Measurements from ENCODE around the gene UAP1L1.

- TF ChIP-seq CTCF (IDR thresholded peaks at IDR 0.05; ENCODE audit: low read length) (no peak), EZH2 (IDR thresholded peaks at IDR 0.05; ENCODE audit: borderline replicate concordance, low read length) (no peak)
Measured at GRCh38 chr9:137079401-137079787, 2.1 kb downstream of the UAP1L1 start.
